ENCODE data around the gene ABCB11.

DNA sequence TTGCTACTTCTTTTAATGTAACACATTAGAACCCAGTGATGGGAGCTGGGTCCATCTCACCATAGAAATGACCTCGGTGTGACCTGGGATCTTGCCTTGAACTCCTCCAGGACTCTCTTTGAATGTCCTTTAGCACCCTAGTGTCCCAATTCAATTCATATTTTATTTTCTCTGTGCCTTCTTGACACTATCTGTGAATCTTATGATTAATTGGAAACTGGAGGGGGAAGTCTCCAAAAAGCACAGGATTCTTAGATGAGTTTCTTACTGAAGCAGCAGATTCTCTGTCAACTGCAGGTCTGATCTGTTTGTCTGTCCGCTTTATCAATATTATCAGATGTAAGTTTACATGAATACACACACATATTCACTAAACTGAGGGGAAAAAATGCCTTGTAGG lies 38.7 kb upstream of the ABCB11 start:
- TF ChIP-seq TAF1 (IDR thresholded peaks at IDR 0.05; ENCODE audit: borderline replicate concordance, insufficient read depth, low read length) (no peak), SIN3A (IDR thresholded peaks at IDR 0.05; ENCODE audit: borderline replicate concordance, insufficient read depth, low read length) (no peak), POLR2AphosphoS5 (IDR thresholded peaks at IDR 0.05; ENCODE audit: low read depth, low read length) (no peak)
- TF ChIP-seq, protein P1, sequence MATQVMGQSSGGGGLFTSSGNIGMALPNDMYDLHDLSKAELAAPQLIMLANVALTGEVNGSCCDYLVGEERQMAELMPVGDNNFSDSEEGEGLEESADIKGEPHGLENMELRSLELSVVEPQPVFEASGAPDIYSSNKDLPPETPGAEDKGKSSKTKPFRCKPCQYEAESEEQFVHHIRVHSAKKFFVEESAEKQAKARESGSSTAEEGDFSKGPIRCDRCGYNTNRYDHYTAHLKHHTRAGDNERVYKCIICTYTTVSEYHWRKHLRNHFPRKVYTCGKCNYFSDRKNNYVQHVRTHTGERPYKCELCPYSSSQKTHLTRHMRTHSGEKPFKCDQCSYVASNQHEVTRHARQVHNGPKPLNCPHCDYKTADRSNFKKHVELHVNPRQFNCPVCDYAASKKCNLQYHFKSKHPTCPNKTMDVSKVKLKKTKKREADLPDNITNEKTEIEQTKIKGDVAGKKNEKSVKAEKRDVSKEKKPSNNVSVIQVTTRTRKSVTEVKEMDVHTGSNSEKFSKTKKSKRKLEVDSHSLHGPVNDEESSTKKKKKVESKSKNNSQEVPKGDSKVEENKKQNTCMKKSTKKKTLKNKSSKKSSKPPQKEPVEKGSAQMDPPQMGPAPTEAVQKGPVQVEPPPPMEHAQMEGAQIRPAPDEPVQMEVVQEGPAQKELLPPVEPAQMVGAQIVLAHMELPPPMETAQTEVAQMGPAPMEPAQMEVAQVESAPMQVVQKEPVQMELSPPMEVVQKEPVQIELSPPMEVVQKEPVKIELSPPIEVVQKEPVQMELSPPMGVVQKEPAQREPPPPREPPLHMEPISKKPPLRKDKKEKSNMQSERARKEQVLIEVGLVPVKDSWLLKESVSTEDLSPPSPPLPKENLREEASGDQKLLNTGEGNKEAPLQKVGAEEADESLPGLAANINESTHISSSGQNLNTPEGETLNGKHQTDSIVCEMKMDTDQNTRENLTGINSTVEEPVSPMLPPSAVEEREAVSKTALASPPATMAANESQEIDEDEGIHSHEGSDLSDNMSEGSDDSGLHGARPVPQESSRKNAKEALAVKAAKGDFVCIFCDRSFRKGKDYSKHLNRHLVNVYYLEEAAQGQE (IDR thresholded peaks at IDR 0.05; ENCODE audit: insufficient read depth in 1 of 2, low read depth in 2 of 2, low read length in 2 of 2): no peak
